GM19351 (cell line): ENCODE data around the gene AKAP10.
"Not testable (repeated sequence)": the region's sequence is repeated elsewhere in the genome, so short reads cannot be mapped to it uniquely, and the experiment has no call there.

Source experiments
- ATAC-seq: cut with Tn5 transposase; IDR thresholded peaks from one replicate; pipeline ENCODE4 v1.9.1; 2021; ENCODE audit warnings: mild to moderate bottlenecking, moderate library complexity; ENCODE audit not compliant: unreplicated experiment

Gene AKAP10

DNA sequence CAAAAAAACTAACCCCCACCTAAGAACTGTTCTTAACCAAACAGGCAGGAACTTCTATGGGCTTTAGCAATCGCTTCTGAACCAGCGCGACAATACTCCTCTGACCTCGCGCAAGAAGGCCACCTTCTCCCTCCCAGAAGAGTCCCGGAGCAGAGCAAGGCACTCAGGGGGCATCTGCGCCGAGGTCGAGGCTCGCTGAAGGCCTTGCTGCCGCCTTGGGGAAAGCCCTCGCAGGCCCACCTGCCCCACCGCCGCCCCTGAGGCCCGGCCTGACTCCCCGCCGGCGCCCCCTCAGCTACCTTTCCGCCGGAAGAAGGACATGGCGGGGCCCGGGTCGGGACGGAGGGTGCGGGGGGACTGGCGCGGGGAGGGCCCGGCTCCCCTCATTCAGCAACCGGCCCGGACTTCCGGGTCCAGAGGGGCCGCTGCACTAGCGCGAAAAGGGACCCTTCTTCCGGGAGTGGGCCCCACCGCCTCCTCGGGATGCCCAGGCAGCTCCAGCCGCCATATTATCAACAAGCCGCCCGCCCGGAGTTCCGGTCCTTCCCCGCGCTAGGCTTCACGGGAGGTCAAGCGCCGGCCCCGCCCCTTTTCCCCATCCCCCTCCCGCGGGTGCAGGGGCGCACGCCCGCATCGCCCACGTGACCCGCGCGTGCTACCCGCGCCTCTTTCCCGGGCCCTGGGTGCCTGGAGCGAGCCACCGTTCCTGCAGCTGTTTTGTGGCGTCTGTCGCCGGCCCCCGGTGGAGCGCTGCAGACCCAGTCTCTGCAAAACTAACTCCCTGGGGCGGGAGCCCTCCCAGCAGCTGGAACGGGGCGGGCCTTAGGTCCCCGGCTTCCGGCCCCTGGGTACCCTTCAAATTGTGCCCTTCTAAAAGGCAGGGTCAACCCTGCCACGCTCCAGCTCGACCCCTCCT lies at the start of gene AKAP10:
AKAP10 (minus strand) TSS at position 536 of the 916 bp plus-strand sequence; CDS start at position 387, 149 bp downstream.
- peak; percentile 82 for ATAC-seq

DNA sequence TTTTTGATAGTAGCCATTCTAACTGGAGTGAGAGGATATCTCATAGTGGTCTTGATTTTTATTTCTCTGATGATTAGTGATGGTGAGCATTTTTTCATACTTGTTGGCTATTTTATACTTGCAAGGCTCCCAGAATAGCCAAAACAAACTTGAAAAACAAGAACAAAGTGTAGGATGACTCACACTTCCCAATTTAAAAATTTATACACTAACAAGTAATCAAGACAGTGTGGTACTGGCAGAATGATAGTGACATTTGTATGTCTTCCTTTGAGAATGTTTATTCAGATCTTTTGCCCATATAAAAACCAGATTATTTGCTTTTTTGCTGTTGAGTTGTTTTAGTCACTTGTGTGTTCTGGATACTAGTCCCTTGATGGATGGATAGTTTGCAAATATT lies 49.3 kb upstream of the AKAP10 start:
- ATAC-seq: no peak

- no peak for ATAC-seq
Measured at GRCh38 chr17:20022701-20023100, 45.1 kb upstream of the AKAP10 start.

GRCh38 chr17:20016475-20016992 lies 38.9 kb upstream of the AKAP10 start:
- ATAC-seq: not testable (repeated sequence)

DNA sequence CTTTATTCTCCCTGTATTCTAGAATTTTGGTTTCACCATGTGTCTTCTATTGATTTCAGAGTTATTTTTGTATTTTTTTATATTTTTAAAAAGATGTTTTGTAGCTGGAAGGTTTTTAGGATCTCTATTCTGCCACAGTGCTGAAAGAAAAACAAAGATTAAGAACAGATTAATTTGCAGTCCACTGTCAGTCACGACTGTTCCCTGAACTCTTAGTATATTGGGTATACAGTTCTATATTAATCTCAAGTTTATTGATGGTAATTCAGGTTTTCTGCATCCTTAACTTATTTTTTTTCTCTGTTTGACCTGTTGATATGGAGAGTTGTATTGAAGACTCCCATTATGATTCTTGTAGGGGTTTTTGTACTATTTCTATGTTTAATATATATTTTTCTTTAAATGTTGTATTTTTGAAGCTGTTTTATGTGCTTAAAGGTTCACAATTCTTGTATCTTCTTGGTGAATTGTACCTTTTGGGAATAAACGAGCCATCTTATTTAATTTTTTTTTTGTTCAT lies 34.4 kb upstream of the AKAP10 start:
- no peak for ATAC-seq

GRCh38 chr17:20010936-20011335 lies 33.3 kb upstream of the AKAP10 start:
- ATAC-seq: no peak

DNA sequence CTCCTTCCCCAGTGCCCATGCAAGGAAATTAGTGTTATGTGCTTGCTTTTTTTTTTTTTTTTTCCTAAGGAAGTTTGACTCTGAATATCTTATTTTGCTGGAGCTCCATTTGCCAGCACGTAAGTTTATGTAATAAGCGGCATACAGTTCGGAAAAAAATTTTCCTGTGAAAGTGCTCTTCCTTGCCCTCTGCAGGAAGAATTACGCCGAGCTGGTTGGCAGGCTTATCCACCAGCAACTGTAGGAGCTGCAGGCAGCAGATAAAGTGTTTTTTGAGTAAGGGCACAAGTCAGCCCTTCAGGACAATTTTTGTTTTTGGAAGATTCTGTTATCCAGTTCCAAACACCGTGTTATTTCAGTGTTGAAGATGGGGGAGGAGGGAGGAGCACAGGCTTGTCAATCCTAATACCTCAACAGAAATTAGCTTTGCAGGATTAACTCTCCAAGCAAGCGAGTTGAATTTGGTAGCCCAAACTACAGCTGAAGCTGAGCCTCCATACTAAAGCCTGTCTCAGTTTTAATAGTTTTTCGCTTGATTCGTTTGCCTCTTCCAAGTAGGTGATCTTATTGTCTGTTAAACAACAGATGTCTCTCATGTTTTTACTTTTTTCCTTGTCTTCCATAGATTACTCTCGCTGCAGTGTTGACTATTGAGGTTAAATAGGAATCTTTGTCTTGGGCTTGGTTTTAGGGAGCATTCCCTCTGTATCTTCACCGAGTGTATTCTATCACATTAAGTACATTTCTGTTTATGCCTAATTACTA lies 32.7 kb upstream of the AKAP10 start:
- ATAC-seq: no peak

DNA sequence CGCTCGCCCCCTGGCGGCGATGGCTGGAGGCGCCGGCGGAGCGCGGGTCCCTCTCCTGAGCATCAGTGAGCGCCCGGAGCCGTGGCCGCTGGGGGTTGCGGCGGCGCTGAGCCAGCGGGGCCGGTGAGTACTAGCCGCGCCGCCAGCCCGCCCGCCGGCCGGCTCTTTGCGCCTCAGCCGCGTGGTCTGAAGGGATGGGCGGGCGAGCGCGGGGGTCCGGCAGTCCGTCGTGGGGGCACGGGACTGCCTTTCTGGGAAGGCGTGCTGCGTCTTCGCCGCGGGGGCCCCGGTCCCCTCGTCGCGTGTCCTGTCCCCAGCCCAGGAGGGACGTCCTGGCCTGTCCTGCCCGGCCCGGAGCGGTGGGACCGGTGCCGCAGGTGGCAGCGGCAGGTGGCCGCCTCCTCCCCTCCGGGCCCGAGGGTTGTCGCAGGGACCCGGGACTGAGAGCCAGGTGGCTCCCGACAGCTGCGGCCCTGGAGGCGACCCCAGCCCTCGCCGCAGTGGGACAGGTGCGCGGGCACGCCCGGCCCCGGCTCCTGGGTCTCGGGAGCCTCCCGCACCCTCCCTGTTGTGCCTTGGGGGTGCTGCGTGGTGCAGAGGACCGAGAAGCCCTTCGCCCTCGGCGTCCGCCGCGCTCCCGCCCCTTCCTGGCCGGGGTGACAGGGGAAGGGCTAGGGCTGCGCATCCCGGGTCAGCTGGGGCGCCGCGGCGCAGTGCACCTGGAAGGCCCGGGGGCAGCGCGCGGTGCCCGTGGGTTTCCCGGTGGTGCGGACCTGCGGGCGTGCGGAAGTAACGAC lies 31.9 kb upstream of the AKAP10 start, which contains the start of gene SPECC1:
SPECC1 (plus strand) TSS at position 58 of the 797 bp plus-strand sequence. CDS start 87,293 bp downstream, outside the sequence.
- ATAC-seq: peak; percentile 91

DNA sequence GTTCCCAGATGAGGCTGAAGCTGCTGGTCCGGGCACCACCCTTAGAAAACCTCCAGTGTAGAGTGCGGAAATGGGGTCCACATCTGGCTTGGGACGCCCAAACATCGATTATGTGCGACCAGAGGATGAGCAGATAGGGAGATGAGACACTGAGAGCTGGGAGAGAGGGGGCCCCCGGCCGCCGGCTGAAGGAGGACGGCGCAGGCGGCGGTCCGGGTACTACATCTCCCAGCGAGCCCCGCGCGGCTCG lies 31.3 kb upstream of the AKAP10 start:
- no peak for ATAC-seq

- peak; percentile 32 for ATAC-seq
Measured at GRCh38 chr17:20008242-20009051, 30.8 kb upstream of the AKAP10 start.

GRCh38 chr17:19996502-19996901 lies 18.9 kb upstream of the AKAP10 start:
- ATAC-seq: no peak

GRCh38 chr17:19996086-19996485 lies 18.5 kb upstream of the AKAP10 start:
- no peak for ATAC-seq

GRCh38 chr17:19992803-19993713 lies 15.4 kb upstream of the AKAP10 start:
- ATAC-seq: peak; percentile 82

DNA sequence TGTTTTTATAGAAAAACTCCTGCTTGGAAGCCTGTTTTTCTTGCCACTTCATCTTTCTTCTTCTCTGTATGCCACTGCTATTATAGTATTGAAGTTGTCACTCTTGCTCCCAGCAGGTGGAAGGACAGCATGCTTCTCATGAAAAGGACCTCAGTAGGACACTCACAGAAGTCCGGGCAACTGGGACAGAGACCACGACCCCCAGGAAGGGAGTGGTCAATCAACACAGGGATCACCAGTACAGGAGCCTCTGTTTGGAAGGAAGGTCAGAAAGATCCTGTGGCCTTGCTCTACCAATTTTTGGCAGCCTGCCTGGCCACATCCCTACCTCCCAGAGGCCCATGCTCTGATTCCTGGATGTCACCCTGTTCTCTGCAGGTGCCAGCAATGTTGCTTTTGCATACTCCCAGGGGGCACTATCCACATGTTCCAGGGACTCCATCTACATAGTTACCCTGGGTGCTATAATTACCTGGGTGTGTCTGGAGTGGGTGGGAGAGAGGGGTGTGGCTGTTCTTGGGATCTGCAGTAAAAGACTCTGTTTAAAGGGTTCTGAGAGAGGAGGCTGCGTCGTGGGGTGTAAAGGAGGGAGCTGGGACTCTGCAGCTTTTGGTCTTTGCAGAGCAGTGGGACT lies 13.7 kb upstream of the AKAP10 start:
- no peak for ATAC-seq

DNA sequence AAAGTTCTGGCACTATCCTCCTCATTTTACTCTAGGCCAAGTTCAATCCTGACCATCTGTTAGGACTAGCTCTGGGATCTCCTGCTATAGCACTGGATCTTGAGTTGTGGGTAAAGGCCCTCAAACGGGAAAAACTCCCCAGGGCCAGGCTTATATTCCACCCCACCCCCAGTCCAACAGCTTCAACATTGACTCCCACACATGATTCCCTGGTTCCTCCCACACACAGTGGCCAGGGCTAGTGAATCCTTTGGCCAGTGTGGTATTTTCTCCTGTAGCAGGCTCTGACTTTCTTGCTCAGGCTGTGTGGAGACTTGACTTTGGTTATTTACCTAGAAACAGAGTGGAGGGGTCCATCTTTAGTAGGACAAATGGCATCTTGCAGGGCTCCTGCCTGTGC lies 10.3 kb upstream of the AKAP10 start:
- no peak for ATAC-seq

DNA sequence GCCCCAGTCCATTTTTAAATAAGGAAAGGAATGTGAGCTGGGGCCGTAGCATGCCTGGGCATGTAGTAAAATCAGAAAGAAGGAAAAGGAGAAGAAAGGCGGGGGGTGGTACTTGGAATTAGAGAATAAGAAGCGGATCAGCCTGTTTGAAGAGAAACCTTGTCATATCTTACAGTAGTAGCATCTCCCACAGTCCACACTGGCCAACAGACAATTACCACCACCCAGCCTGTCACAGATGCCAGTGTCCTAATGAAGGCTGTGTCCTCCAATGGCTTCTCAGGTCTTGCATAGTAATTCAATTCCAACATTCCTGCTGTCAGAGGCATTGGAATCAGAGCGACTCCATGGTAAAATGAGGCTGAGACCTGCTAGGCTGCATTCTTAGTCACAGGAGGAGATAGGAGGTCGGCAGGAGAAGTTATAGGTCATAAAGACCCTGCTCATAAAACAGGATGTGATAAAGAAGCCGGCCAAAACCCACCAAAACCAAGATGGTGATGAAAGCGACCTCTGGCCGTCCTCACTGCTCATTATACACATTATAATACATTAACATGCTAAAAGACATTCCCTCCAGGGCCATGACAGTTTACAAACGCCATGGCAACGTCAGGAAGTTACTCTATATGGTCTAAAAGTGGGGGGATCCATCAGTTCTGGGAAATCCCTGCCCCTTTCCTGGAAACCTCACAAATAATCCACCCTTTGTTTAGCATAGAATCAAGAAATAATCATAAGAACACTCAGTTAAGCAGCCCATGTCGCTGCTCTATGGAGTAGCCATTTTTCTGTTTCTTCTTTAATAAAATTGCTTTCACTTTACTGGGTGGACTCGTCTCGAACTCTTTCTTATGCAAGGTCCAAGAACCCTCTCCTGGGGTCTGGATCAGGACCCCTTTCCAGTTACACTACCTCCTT lies 9.6 kb upstream of the AKAP10 start:
- no peak for ATAC-seq
